ENCODE data around the gene MIEN1.

MIEN1 gene

GRCh38 chr17:39709998-39710964 is 20.1 kb downstream of the MIEN1 start:
- TF ChIP-seq CTCF (IDR thresholded peaks at IDR 0.05; ENCODE audit: extremely low read depth, missing control alignments), result no peak
- DNase-seq (ENCODE audit: low spot score), result no peak

- no peak for DNase-seq (ENCODE audit: low spot score)
- TF ChIP-seq CTCF (IDR thresholded peaks at IDR 0.05; ENCODE audit: extremely low read depth, missing control alignments), result no peak
Observed at GRCh38 chr17:39709319-39709997, 20.9 kb downstream of the MIEN1 start.

- TF ChIP-seq CTCF (IDR thresholded peaks at IDR 0.05; ENCODE audit: extremely low read depth, missing control alignments), result no peak
- DNase-seq (ENCODE audit: low spot score), result no peak
Observed at GRCh38 chr17:39706921-39707337, 23.4 kb downstream of the MIEN1 start.

- no peak for DNase-seq (ENCODE audit: low spot score)
- TF ChIP-seq CTCF (IDR thresholded peaks at IDR 0.05; ENCODE audit: extremely low read depth, missing control alignments), result no peak
Observed at GRCh38 chr17:39706383-39706782, 23.9 kb downstream of the MIEN1 start.

- DNase-seq (ENCODE audit: low spot score), result no peak
- no peak for TF ChIP-seq CTCF (IDR thresholded peaks at IDR 0.05; ENCODE audit: extremely low read depth, missing control alignments)
Observed at GRCh38 chr17:39705786-39706348, 24.5 kb downstream of the MIEN1 start.

- DNase-seq (ENCODE audit: low spot score), result no peak
- no peak for TF ChIP-seq CTCF (IDR thresholded peaks at IDR 0.05; ENCODE audit: extremely low read depth, missing control alignments)
Observed at GRCh38 chr17:39704821-39705551, 25.3 kb downstream of the MIEN1 start.

All from GM20000 (cell line).